ENCODE data around the gene ERC2.

The ERC2 gene

DNA sequence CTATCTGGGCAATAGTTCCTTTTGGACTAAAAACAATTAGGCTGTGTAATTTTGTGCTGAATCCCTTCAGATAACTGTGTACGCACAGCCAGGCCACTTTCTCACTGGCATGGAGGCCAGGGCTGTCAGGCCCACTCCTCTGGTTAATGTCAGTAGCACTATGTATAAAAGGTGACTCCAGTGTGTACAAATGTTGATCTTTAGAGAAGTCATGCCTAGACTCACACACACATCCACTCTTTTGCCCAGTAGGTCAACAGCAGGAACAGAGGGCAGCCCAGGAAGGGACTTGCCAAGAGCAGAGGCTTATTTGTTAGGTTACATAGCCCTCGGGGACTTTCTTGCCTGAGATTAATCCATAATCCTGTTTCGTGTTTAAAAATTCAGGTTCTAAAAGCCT is 564.6 kb downstream of the ERC2 start:
- H3K4me3 ChIP-seq (ENCODE audit: low read depth, low read length): no peak overlapping the region
- DNase-seq (ENCODE audit: low read depth): no peak
- TF ChIP-seq POLR2A (IDR thresholded peaks at IDR 0.05; ENCODE audit: extremely low read depth, insufficient read length) (no peak), MYC (IDR thresholded peaks at IDR 0.05; ENCODE audit: low read depth, low read length) (no peak)
- TF ChIP-seq, protein P1, sequence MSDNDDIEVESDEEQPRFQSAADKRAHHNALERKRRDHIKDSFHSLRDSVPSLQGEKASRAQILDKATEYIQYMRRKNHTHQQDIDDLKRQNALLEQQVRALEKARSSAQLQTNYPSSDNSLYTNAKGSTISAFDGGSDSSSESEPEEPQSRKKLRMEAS (IDR thresholded peaks at IDR 0.05; ENCODE audit: low read depth, low read length): no peak
- TF ChIP-seq, protein P2, sequence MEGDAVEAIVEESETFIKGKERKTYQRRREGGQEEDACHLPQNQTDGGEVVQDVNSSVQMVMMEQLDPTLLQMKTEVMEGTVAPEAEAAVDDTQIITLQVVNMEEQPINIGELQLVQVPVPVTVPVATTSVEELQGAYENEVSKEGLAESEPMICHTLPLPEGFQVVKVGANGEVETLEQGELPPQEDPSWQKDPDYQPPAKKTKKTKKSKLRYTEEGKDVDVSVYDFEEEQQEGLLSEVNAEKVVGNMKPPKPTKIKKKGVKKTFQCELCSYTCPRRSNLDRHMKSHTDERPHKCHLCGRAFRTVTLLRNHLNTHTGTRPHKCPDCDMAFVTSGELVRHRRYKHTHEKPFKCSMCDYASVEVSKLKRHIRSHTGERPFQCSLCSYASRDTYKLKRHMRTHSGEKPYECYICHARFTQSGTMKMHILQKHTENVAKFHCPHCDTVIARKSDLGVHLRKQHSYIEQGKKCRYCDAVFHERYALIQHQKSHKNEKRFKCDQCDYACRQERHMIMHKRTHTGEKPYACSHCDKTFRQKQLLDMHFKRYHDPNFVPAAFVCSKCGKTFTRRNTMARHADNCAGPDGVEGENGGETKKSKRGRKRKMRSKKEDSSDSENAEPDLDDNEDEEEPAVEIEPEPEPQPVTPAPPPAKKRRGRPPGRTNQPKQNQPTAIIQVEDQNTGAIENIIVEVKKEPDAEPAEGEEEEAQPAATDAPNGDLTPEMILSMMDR (IDR thresholded peaks at IDR 0.05; ENCODE audit: low read depth, low read length): no peak

DNA sequence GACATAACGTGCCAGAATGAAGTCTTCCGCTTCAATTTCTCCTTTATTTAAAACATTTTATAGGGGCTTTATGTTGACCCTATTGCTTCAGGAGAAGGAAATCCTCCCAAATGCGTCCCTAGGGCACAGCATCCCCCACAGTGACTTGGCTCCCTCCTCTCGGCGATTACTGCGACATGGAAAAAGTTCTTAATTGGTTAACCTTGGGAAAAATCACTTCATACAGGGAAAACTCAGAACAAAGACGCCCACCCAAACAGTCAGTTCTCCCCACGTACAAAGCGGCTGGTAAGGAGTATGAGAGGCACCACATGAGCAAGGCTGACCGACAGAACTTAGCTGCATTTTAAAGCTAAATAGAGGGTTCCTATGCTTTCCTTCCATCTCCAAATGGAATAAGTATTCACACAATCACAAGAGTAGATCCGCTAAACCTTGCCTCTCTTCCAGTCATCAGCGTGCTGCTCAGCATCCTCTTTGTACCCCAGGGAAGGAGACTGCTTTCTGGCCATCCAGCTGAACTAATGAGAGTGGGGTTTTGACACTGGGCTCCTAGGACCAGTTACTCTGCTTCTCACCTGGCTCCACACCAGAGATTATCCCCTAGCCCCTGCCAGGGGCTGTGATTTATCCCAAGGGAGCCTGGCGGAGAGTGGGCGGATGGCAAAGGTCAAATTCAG is 565.9 kb downstream of the ERC2 start:
- no peak for TF ChIP-seq MYC (IDR thresholded peaks at IDR 0.05; ENCODE audit: low read depth, low read length)
- no peak for TF ChIP-seq POLR2A (IDR thresholded peaks at IDR 0.05; ENCODE audit: extremely low read depth, insufficient read length)
- TF ChIP-seq, protein P1 (IDR thresholded peaks at IDR 0.05; ENCODE audit: low read depth, low read length): no peak
- TF ChIP-seq, protein P2 (IDR thresholded peaks at IDR 0.05; ENCODE audit: low read depth, low read length): no peak
- H3K4me3 ChIP-seq (ENCODE audit: low read depth, low read length): no peak overlapping the region
- DNase-seq (ENCODE audit: low read depth): no peak

DNA sequence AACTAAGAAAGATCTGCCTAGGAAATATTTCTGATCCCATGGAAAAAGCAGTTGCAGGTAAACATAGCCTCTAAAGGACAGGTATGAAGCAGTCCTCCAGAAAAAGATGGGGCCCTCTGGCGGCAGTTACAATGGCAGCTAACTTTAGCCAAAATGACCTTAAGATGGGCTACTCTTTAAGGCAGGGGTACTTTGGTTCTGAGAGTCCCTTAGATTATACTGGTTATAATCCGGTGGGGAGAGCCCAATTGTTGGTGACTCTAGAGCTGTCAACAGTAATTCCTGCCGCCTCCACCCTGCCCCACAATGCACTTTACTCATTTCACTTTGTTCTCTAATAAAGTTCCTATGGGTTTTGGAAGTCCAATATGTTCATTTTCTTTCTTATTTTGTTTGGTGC is 568.4 kb downstream of the ERC2 start:
- peak; percentile 13 for DNase-seq (ENCODE audit: low read depth)
- TF ChIP-seq, protein P1 (IDR thresholded peaks at IDR 0.05; ENCODE audit: low read depth, low read length): no peak
- TF ChIP-seq POLR2A (IDR thresholded peaks at IDR 0.05; ENCODE audit: extremely low read depth, insufficient read length): no peak
- no peak for TF ChIP-seq MYC (IDR thresholded peaks at IDR 0.05; ENCODE audit: low read depth, low read length)
- TF ChIP-seq, protein P2 (IDR thresholded peaks at IDR 0.05; ENCODE audit: low read depth, low read length): peak; percentile 60

DNA sequence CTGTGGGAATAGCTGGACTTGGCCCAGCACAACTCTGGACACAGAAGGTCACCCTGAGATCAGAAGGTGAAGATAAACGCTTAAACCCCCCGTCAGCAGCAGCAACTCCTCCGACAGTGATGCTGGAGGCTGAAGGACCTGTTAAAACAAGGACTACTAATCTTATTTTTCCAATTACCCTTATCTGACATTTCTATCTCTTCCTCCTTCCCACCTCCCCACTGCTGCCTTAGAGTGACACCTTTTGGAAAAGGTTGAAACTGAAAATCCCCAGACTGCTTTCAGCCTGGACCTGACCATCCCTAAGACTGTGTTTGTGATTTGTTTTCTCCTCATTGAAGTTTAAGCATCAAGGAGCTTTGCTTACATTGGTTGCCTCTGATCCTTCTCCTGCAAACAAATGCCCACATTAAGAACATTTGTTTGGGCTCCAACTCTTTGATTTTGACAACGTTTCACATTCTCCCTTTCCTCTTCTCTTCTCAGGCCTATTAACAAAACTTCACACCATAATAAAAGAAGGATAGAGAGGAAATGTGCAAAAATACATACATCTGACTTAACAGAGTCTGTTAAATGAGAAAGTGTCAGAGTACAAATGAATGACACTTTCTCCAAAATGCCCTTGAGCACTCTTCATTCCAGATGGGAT is 570.6 kb downstream of the ERC2 start:
- peak; percentile 4 for DNase-seq (ENCODE audit: low read depth)
- TF ChIP-seq, protein P1 (IDR thresholded peaks at IDR 0.05; ENCODE audit: low read depth, low read length): no peak
- TF ChIP-seq POLR2A (IDR thresholded peaks at IDR 0.05; ENCODE audit: extremely low read depth, insufficient read length): no peak
- TF ChIP-seq MYC (IDR thresholded peaks at IDR 0.05; ENCODE audit: low read depth, low read length): no peak
- TF ChIP-seq, protein P2 (IDR thresholded peaks at IDR 0.05; ENCODE audit: low read depth, low read length): no peak

More for the DNA sequence above, 568.4 kb downstream of the ERC2 start:
- no peak overlapping the region for H3K4me3 ChIP-seq (ENCODE audit: low read depth, low read length)

DNA sequence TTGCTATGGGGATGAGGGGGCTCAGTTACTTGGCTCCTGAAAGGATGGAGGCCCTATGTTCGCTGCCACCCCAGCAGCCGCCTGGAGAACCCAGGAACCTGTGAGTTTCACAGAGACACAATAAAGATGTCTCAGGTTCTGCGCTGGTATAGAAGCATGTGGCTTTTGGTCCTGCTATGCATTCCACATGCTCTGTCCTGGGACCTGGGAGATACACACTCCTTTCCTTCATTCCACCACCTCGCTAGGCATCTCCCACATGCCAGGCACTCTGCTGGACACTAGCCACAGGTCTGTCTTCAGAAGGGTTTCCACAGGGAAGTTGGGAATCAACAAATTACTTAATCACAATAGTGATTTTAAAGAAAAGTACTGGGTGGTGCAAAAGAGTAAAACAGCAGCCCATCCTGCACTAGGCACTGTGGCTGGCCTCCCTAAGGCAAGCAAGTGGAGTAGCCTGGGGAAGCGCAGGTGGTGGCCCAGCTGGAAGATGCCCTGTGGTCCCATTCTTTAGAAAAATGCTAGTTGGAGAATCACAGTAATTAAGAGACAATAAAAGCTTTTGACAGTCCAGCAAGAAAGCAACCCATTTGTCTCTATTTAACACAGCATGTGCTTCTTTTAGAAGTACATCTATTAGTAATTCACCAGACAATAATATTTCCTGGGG is 572.2 kb downstream of the ERC2 start:
- no peak for DNase-seq (ENCODE audit: low read depth)
- no peak overlapping the region for H3K4me3 ChIP-seq (ENCODE audit: low read depth, low read length)
- TF ChIP-seq POLR2A (IDR thresholded peaks at IDR 0.05; ENCODE audit: extremely low read depth, insufficient read length) (no peak), MYC (IDR thresholded peaks at IDR 0.05; ENCODE audit: low read depth, low read length) (no peak)
- TF ChIP-seq, protein P1 (IDR thresholded peaks at IDR 0.05; ENCODE audit: low read depth, low read length): no peak
- TF ChIP-seq, protein P2 (IDR thresholded peaks at IDR 0.05; ENCODE audit: low read depth, low read length): no peak

More for the DNA sequence above, 570.6 kb downstream of the ERC2 start:
- H3K4me3 ChIP-seq (ENCODE audit: low read depth, low read length): no peak overlapping the region

Data from NB4 (cell line).